Muscle of back (tissue), 11 donors: ENCODE results near the gene LPCAT1. TPM values are rescaled to one million over a fixed set of nuclear protein-coding genes. Genes with fewer than 3 reads are reported as not detected.
"Not testable (repeated sequence)": the region's sequence is repeated elsewhere in the genome, so short reads cannot be mapped to it uniquely, and the experiment has no call there.

Experiments
- DNase-seq, 3 donors: peaks; one replicate each; pipeline versions ENCODE4 v3.0.0 to v3.0.0-alpha.2; 2013
- polyA plus RNA-seq, 10 donors: library from polyadenylated mRNA; unstranded; fragments of 120-200 nt; gene quantifications; one replicate each; pipeline ENCODE4 v1.2.1, GENCODE V29; 2013; ENCODE audit not compliant: insufficient read length in 10 of 10

Gene LPCAT1
- polyA plus RNA-seq, 10 donors = 28.8 to 50.9 (median 31.4) TPM

DNA sequence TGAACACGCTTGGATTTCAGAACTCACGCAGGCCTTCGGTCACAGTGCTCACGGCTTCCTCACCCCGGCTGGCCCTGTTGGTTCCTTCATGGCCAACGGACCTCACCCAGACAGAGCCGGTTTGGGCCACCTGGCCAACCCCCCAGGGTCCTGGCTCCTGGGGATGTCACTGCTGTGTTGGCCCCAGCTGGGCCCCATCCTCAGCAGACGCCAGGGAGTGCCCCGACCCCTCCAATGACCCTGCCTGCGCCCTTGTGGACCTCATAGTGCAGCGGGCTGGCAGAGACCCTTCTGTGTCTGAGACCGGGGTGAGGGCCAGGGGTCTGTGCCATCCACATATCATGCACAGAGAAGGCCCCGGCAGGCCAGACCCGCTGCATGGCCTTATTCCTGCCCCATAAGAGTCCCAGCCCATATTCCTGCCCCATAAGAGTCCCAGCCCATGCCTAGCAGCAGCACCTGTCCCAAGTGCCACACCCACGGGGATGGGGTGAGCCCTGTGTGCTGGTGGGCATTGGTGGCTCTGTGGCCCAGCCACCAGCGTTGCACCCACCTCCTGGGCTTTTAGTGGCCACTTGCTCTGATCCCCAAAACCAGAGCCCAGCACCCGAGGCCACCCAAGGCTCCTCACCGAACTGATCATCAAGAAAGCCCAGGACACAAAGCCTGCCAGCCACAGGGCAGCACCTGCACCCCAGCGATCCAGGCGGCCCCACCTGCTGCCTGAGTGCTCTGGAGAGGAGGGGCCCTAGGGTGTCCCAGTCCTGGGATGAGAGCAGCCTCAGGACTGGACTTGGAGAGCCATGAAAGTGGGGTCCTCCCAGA is 1.3 kb upstream of the LPCAT1 start:
- no peak for DNase-seq

DNA sequence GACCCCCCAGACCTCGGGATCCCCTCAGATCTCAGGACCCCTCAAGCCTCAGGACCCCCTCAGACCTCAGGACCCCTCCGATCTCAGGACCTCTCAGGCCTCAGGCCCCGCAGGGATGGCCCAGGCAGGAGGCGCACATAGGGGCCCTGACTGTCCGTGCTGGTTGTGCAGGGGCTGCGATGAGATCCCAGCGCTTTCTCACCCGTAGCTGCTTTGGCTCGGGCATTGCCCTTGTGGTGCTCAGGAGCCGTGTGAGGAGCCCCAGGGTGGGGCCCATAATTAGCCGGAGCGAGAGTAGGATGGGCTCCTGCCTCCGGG is 680 bp upstream of the LPCAT1 start:
- no peak for DNase-seq

DNA sequence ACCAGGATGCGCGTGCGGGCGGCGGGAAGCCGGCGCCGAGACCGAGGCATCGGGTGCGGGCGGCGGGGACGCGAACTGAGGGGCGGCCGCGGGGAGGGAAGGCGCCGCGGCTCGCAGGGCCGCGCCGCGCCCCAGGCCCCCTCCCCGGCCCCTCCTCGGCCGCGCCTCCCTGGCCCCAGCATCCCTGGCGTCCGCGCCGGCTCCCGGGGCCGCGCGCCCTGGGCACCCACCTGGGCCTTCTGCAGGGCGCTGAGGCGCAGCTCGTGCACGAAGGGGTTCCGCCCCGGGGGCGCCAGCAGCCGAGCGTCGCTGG is 324 bp downstream of the LPCAT1 start:
- no peak for DNase-seq

DNA sequence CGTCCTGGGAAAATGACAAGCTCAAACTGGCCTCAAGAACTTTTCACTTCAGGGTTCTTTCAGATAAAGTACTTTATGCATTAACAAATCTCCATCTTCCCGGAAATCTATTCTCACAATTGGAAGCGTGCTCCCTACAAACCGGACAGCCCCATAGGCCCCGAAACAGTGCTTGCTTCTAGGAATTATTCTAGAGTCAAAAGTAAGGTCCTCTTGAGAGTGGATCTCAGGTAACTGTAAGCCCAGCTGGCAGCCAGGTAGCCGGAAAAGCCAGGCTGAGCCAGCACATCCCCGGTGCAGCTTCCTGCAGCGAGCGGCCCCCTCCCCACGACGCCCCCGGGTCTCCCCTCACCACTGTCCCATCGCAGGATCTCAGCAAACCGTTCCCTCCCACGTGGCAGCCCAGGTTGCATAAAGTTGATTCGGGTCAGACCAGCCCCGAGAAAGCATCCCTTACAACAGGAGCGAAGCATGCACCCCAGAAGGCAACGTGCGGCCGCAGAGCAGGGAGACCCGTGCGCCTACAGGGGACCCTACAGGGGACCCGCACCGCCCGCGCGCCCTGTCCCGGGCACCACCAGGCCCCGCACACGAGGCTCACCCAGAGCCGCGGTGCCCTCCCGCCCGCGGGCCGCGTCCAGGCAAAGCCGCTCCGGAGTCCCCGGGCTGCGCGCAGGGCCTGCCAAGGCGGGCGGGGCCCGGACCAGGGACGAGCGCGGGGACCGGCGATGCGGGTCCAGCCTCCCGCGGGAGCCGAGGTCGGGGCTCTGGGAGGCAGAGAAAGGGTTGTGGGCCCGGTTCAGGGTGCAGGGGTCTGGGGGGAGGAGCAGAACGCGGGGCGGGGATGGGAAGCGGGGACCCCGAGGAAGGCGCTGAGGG is 920 bp downstream of the LPCAT1 start:
- peak in 1 of 3 donors; percentile 52 for DNase-seq

DNA sequence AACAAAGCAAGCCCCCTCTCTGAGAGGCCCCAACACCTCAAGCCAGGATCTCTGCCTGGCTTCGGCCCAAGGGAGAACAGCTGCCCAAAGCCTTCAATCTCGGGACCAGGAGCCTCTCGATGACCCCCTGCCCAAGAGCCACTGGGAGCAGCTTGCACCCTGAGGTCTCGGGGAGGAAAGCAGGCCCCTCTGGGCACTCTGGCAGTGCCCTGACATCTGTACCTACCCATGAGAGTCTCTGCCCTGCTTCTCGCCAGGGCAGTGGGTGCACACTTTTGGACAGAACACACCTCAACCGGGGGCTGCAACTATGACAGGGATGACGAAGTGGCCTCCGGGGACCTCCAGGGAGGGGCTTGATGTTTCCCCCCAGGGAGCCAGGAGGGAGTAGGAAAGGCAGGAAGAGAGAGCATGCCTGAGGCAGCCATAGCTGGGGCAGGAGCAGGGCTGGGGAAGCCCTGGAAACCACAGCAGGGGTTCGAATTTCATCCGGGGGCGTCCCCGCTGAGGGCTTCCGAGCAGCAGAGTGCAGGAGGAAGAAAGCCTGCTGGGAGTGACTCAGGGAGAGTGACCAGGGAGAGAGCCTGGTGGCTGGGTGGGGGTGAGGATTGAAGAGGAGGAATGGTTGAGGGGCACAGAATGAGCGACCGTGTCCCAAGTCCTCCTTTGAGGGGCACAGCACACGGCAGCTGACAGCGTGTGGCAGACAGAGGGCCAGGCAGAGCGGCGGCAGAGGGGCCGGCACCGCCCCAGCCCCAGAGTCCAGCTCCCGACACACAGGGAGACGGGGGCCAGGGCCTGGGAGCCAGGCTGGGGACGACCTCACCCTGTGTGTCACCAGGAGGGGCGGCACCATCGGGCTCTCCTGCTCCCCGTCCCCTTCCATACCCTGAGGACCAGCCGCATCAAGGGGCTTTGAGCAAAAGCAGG is 1.8 kb downstream of the LPCAT1 start:
- peak in 2 of 3 donors; percentile 55 to 57 for DNase-seq

DNA sequence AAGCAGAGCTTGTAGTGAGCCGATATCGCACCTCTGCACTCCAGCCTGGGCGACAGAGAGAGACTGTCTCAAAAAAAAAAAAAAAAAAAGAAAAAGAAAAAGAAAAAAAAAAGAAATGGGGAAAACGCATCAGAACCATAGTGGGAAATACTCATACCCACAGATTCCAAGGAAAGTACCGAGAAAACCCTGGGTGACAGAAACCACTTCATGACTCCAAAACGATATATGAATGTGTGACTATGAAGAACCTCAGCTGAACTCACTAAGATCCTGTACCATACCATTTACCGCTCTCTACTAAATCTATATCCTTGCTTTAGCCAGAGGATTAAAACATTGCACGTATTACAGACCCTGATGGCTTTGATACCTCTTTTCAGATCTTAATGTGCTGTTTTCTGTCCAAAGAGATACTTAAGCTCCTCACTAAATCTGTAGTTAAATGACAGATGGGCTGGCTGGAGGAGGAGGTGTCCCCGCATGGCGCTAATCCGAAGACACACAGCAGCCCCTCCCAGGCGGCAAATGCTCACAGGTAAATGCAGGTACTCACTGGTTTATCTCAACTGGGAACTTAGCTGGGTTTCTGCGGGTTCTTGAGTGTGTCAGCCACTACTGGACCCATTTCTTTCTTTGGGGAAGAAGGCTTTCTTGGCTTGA is 2.8 kb downstream of the LPCAT1 start:
- no peak for DNase-seq

DNA sequence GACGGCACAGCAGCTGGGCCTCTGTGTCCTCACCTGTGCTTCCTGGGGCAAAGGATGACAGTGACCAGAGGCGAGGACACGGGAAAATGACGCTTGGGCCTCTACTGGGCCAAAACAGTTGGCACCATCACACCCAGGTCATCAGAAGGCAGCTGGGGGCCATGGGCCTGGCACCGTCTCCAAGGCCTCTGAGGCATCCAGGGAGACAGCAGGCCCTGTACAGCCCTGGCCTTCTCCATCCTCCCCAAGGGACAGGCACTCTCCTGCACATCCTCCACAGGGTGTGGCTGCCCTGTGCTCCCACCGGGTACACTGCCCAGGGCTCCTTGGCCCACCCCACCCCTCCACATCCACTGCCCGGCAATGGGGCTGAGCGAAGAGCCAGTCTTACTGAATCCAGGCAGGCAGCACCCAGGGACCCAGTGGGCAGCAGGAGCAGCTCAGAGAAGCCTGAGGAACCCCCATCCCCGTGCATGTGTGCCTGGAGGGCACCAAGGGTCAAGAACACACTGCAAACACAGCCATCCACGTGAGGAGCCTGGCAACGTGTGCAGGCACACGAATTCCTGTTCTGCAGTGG is 4.0 kb downstream of the LPCAT1 start:
- DNase-seq = no peak

DNA sequence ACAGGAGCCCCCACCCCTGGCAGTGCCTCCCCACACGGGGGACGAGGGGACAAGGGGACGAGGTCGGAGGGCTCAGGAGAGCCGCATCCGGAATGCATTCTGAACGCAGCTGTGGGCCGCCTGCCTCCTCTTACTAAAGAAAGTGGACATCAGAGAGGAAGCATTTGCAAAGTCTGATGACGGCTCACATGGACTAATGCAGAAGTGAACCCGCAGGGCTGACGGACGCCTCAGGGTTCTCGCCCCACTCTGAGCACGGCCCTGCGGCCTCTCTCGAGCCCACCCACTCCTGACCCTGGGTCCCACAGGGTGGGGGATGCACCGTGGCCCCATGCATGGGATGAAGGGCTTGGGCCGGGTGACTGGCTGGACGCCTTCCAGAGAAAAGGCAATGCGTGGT is 5.9 kb downstream of the LPCAT1 start:
- peak in 1 of 3 donors; percentile 26 for DNase-seq

DNA sequence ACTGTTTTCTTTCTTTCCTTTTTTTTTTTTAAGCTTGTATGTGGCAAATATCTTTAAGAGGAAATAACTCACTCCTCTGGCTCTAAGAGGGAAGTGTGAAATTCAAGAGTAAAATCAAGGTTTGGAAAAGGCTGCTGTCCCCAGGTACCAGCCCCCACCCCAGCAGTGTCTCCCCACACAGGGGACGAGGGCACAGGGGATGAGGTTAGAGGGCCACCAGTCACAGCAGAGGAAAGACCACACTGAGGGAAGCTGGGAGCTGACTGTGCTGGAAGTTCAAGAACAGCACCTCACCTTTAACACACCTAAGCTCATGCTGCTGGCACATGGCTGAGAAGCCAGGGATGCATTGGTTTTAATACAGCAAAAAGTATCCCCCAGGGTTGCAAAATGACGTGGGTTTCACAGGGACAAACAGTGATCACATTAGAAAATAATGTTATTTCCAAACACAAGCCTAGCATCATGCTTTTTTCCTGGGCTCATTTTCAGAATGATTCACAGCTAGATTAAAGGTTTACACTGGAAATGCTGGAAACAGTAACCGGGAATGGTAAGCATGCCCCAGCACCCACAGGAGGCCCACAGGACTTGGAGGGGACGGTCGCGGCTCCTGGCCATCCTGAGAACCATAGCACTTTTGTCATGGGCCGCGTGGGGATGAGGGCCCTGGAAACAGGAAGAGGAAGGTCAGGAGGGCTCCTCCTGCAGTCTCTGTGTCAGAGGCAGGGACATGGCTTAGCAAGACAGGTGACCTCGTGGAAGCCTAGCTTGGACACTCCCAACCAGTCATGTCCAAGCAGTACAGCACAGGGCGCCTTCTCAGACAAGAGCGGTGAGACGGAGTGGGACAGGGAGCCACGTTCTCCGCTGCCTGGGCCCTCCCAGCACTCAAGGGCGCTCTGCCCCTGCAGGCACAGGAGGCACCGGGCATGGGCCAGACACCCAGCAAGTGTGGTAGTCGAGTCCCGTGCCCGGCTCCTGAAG is 6.9 kb downstream of the LPCAT1 start:
- no peak for DNase-seq

DNA sequence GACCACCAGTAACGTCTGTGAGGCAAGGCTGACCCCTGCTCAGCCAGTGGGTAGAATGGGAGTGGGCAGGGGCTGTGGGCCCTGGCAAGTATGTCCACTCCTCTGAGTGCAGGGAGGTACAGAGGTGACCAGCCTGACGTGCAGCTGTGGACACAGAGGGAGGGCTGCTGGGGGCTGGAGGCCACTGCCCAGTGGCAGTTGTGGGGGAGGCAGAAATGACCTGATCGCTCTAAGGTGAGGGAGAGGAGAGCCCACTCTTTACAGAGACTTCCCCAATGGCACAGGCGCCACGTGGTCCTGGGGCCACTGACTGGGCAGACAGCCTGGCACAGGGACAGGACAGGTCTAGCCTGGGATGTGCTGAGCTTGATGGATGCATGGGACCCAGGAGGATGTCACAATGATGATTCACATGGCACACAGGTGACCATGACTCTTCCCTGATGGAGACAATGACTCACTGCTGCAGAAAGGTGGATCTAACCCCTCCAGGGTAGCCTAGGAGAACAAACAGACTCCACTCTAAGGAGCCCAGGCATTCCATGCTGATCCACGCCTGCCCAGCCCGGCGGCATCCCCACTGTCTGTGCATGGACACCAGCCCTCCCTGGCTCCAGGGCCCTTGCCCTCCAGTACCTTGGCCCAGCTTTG is 7.7 kb downstream of the LPCAT1 start:
- no peak for DNase-seq

DNA sequence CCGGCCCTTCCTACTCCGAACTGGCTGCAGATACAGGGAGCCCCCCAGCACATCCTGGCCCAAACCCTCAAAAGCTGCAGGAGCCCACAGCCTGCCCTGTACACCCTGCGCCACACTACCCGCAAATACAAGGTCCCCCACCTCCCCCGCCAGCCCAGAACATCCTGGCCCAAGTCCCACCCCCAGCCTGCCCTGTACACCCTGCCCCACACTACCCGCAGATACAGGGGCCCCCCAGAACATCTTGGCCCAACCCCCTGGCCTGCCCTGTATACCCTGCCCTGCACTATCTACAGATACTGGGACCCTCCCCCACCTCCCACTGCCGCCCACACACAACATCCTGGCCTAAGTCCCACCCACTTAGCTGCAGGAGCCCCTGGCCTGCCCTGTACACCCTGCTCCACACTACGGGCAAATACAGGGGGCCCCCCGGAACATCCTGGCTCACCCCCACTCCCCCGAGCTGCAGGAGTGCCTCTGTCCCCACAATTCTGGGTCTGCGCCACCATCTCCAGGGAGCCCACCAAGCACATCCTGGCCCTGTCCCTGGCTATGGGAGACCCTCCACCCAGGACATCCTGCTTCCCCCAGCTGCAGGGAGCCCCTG is 8.3 kb downstream of the LPCAT1 start:
- DNase-seq = no peak

DNA sequence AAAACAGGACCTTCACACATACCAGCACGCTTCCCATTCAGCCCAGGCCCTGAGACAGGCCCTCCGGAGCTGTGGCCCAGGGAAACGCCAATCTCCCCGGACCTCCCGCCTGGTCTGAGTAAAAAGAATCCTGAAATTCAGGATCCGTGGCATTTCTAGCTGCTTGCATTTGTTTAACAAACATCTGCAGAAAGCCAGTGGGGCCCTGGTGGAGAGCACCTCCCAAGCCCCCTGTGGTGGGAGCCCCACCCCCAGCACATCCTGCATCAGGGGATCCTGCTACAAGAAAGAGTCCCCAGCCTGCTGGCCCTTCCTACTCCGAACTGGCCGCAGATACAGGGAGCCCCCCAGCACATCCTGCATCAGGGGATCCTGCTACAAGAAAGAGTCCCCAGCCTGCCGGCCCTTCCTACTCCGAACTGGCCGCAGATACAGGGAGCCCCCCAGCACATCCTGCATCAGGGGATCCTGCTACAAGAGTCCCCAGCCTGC is 8.9 kb downstream of the LPCAT1 start:
- DNase-seq = not testable (repeated sequence)

DNA sequence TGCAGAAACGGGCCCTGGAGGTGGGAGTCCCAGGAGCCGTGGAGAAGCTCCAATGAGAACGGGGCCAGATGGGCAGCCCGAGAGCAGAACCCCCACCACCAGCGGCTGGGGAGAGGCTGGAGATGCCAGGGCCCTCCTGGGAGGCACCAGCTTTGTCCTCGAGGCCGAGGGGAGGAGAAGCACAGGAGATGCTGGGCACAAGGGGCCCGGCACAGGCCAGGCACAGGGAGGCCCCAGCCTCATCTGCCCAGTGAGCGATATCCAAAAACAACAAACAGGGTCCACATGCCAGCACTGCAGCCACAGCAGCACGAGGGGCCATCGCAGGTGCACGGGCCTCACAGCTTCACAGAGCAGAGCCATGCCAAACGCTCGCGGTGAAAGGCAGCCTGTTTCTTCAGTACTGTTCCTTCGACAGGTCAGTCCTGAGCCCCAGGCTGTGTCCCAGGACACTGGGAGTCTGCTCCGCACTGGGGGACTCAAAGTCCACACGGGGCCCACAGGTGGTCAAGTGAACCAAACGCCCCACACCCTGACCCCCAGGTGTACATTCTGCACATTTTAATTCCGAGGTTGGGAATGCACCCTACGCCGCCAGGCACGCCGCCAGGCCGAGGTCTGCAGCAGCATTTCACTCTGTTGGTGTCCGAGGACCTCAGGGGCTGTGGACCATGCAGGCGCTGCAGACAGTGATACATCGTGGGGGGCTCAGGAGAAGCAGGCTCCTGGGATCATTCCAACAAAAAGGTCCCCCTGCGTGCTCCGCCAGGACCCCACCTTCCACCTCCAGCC is 9.5 kb downstream of the LPCAT1 start:
- DNase-seq = no peak

DNA sequence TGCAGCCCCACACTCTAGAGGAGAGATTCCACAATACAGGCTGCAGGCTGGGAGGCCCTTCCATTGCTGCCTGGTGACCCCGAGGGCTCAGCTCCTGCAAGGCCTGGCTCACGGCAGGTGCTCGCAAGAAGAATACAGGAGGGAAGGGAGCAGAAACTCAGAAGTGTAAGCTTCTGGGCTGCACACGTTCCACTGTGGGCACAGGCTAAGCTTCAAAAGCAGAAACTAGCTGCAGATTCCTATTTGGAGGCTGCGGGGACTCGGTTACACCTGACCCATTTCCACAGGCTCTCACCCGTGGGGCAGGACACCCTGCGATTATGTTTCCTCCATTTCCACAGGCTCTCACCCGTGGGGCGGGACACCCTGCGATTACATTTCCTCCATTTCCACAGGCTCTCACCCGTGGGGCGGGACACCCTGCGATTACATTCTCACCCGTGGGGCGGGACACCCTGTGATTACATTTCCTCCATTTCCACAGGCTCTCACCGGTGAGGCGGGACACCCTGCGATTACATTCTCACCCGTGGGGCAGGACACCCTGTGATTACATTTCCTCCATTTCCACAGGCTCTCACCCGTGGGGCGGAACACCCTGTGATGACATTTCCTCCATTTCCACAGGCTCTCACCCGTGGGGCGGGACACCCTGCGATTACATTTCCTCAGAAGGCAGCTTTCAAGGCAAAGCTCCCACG is 10.3 kb downstream of the LPCAT1 start:
- no peak for DNase-seq

DNA sequence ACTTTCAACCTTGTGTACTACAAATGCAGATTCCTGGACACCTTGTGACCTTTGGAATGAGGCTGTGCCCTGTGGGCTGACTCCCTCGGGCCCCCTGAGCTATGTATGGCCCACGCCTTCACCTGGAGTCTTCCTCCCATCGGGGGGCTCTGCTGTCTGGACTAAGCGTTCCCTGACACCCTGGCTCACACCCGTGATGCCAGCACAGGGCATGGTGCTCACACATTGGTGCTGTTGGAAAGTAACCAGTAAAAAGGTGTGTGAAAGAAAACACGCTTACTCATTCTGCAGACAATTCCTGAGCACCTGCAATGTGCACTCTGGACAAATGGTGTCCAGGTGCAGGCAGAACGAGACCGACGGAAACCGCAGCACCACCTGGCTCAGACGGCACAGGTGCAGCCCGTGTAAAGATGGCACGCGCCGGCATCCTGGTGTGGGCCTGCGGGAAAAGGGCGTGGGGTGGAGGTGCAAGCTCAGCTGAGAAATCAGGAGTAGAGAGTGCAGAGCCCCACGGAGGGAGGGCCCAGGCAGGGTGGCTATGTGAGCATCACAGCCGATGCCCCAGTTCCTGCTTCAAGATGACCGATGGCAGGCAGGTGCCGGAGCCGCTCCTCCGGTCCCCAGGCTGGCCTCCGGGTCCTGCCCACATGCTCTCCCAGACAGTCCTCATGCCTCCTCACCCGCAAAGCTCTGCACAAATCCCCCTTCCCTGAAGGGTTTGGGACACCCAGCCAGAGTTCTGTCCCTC is 11.0 kb downstream of the LPCAT1 start:
- no peak for DNase-seq
